Measurements from ENCODE around the gene VCAN.

Gene VCAN

GRCh38 chr5:83474991-83475390 lies 3.4 kb downstream of the VCAN start:
- TF ChIP-seq POLR2A (IDR thresholded peaks at IDR 0.05; ENCODE audit: extremely low read depth, insufficient read length), result no peak
- no peak for TF ChIP-seq CTCF (IDR thresholded peaks at IDR 0.05; ENCODE audit: low read depth, low read length)
- no peak for TF ChIP-seq MYC (IDR thresholded peaks at IDR 0.05; ENCODE audit: low read depth, low read length)
- TF ChIP-seq MAX (IDR thresholded peaks at IDR 0.05; ENCODE audit: low read depth, low read length), result no peak
- no peak overlapping the region for H3K4me3 ChIP-seq (ENCODE audit: low read depth, low read length)
- DNase-seq (ENCODE audit: low read depth), result no peak

- TF ChIP-seq POLR2A (IDR thresholded peaks at IDR 0.05; ENCODE audit: extremely low read depth, insufficient read length) (no peak), MYC (IDR thresholded peaks at IDR 0.05; ENCODE audit: low read depth, low read length) (no peak), CTCF (IDR thresholded peaks at IDR 0.05; ENCODE audit: low read depth, low read length) (no peak), MAX (IDR thresholded peaks at IDR 0.05; ENCODE audit: low read depth, low read length) (no peak)
- no peak for DNase-seq (ENCODE audit: low read depth)
- H3K4me3 ChIP-seq (ENCODE audit: low read depth, low read length), result no peak overlapping the region
Measured at GRCh38 chr5:83475391-83475863, 3.9 kb downstream of the VCAN start.

GRCh38 chr5:83475935-83476814 lies 4.6 kb downstream of the VCAN start:
- no peak for TF ChIP-seq MAX (IDR thresholded peaks at IDR 0.05; ENCODE audit: low read depth, low read length)
- TF ChIP-seq MYC (IDR thresholded peaks at IDR 0.05; ENCODE audit: low read depth, low read length), result no peak
- no peak for DNase-seq (ENCODE audit: low read depth)
- no peak overlapping the region for H3K4me3 ChIP-seq (ENCODE audit: low read depth, low read length)

- DNase-seq (ENCODE audit: low read depth), result no peak
- H3K4me3 ChIP-seq (ENCODE audit: low read depth, low read length), result no peak overlapping the region
- no peak for TF ChIP-seq POLR2A (IDR thresholded peaks at IDR 0.05; ENCODE audit: extremely low read depth, insufficient read length)
- no peak for TF ChIP-seq CTCF (IDR thresholded peaks at IDR 0.05; ENCODE audit: low read depth, low read length)
- no peak for TF ChIP-seq MAX (IDR thresholded peaks at IDR 0.05; ENCODE audit: low read depth, low read length)
- TF ChIP-seq MYC (IDR thresholded peaks at IDR 0.05; ENCODE audit: low read depth, low read length), result no peak
Measured at GRCh38 chr5:83482961-83483360, 11.4 kb downstream of the VCAN start.

- no peak overlapping the region for H3K4me3 ChIP-seq (ENCODE audit: low read depth, low read length)
- TF ChIP-seq MYC (IDR thresholded peaks at IDR 0.05; ENCODE audit: low read depth, low read length), result no peak
- DNase-seq (ENCODE audit: low read depth), result no peak
Measured at GRCh38 chr5:83484294-83484693, 12.8 kb downstream of the VCAN start.

- TF ChIP-seq CTCF (IDR thresholded peaks at IDR 0.05; ENCODE audit: low read depth, low read length), result no peak
- TF ChIP-seq POLR2A (IDR thresholded peaks at IDR 0.05; ENCODE audit: extremely low read depth, insufficient read length), result no peak
- TF ChIP-seq MYC (IDR thresholded peaks at IDR 0.05; ENCODE audit: low read depth, low read length), result no peak
- TF ChIP-seq MAX (IDR thresholded peaks at IDR 0.05; ENCODE audit: low read depth, low read length), result no peak
- no peak for DNase-seq (ENCODE audit: low read depth)
- H3K4me3 ChIP-seq (ENCODE audit: low read depth, low read length), result no peak overlapping the region
Measured at GRCh38 chr5:83485842-83486241, 14.3 kb downstream of the VCAN start.

Data from NB4 (cell line).